Osteocyte (in vitro differentiated cells): ENCODE results near the gene COL10A1. TPM values are rescaled to one million over a fixed set of nuclear protein-coding genes. Genes with fewer than 3 reads are reported as not detected.

Experiments
- DNase-seq: peaks from one replicate; pipeline ENCODE4 v3.0.0; 2021; ENCODE audit warnings: mixed read lengths; ENCODE audit not compliant: unreplicated experiment; ENCODE audit errors: extremely low spot score
- H3K27ac Mint-ChIP-seq: one replicate; pipeline ENCODE4 v1.8.0; 2021; ENCODE audit warnings: mild to moderate bottlenecking, mixed read lengths; ENCODE audit not compliant: unreplicated experiment
- H3K27me3 Mint-ChIP-seq: one replicate; pipeline ENCODE4 v1.8.0; 2021; ENCODE audit warnings: mixed read lengths; ENCODE audit not compliant: unreplicated experiment
- H3K36me3 Mint-ChIP-seq: one replicate; pipeline ENCODE4 v1.8.0; 2021; ENCODE audit warnings: mixed read lengths; ENCODE audit not compliant: unreplicated experiment
- H3K4me1 Mint-ChIP-seq: one replicate; pipeline ENCODE4 v1.8.0; 2021; ENCODE audit warnings: mixed read lengths; ENCODE audit not compliant: unreplicated experiment
- H3K4me3 Mint-ChIP-seq: one replicate; pipeline ENCODE4 v1.8.0; 2021; ENCODE audit warnings: mild to moderate bottlenecking, moderate library complexity, mixed read lengths; ENCODE audit not compliant: unreplicated experiment
- H3K9me3 Mint-ChIP-seq: one replicate; pipeline ENCODE4 v1.8.0; 2021; ENCODE audit warnings: mixed read lengths; ENCODE audit not compliant: unreplicated experiment
- CTCF ChIP-seq: fragments of 200-600 bp; sonication (generic); IDR thresholded peaks from 2 replicates; pipeline ENCODE4 v1.5.0; 2021; ENCODE audit warnings: antibody characterized with exemption, mild to moderate bottlenecking, moderate library complexity
- total RNA-seq: library from RNA; stranded (reverse); gene quantifications from 2 replicates; pipeline ENCODE4 v1.2.1, GENCODE V29; 2021

The COL10A1 gene
- total RNA-seq, 1 donor from 2014 or later = not detected

GRCh38 chr6:116168148-116168547, 42.2 kb upstream of the COL10A1 start:
- DNase-seq = no peak
- H3K27ac Mint-ChIP-seq = no peak overlapping the region
- no peak for TF ChIP-seq CTCF

GRCh38 chr6:116166369-116166768, 40.4 kb upstream of the COL10A1 start:
- no peak overlapping the region for H3K4me3 Mint-ChIP-seq
- peaks cover 8% of the 10 kb centered on the region for H3K36me3 Mint-ChIP-seq
- no peak for TF ChIP-seq CTCF
- H3K4me1 Mint-ChIP-seq = no peaks in the 10 kb centered on the region
- peaks cover 26% of the 10 kb centered on the region for H3K9me3 Mint-ChIP-seq
- no peak for DNase-seq
- H3K27ac Mint-ChIP-seq = no peak overlapping the region
- H3K27me3 Mint-ChIP-seq = no peaks in the 10 kb centered on the region

More at GRCh38 chr6:116168148-116168547, 42.2 kb upstream of the COL10A1 start:
- Mint-ChIP-seq H3K36me3 (peaks cover 6% of the 10 kb centered on the region), H3K4me3 (no peak overlapping the region), H3K27me3 (no peaks in the 10 kb centered on the region), H3K4me1 (no peaks in the 10 kb centered on the region), H3K9me3 (peaks cover 24% of the 10 kb centered on the region)

- Mint-ChIP-seq H3K36me3 (peaks cover 8% of the 10 kb centered on the region), H3K27ac (no peak overlapping the region), H3K27me3 (no peaks in the 10 kb centered on the region), H3K9me3 (peaks cover 26% of the 10 kb centered on the region), H3K4me3 (no peak overlapping the region), H3K4me1 (no peaks in the 10 kb centered on the region)
- no peak for DNase-seq
- TF ChIP-seq CTCF = no peak
Observed at GRCh38 chr6:116165596-116165995, 39.7 kb upstream of the COL10A1 start.

- Mint-ChIP-seq H3K4me3 (no peak overlapping the region), H3K4me1 (peaks cover 4% of the 10 kb centered on the region), H3K27ac (no peak overlapping the region), H3K27me3 (no peaks in the 10 kb centered on the region), H3K9me3 (peaks cover 19% of the 10 kb centered on the region), H3K36me3 (peaks cover 6% of the 10 kb centered on the region)
- DNase-seq = no peak
- TF ChIP-seq CTCF = no peak
Observed at GRCh38 chr6:116159782-116160524, 34.0 kb upstream of the COL10A1 start.

GRCh38 chr6:116158641-116159040, 32.7 kb upstream of the COL10A1 start:
- no peak for TF ChIP-seq CTCF
- DNase-seq = no peak
- H3K27ac Mint-ChIP-seq = no peak overlapping the region
- H3K36me3 Mint-ChIP-seq = peaks cover 6% of the 10 kb centered on the region
- H3K27me3 Mint-ChIP-seq = no peaks in the 10 kb centered on the region
- H3K9me3 Mint-ChIP-seq = peaks cover 12% of the 10 kb centered on the region
- H3K4me3 Mint-ChIP-seq = no peak overlapping the region
- peaks cover 4% of the 10 kb centered on the region for H3K4me1 Mint-ChIP-seq
